DOHH2 (cell line): ENCODE measurements around the gene FNDC5.

Source experiments
- H3F3A ChIP-seq: fragments of 200-600 bp; sonication (generic), shearing (Covaris generic); 2 replicates; pipeline ENCODE4 v1.6.0; 2016; ENCODE audit warnings: antibody characterized with exemption, mild to moderate bottlenecking; ENCODE audit not compliant: control insufficient read depth, insufficient read depth
- H3K27ac ChIP-seq: fragments of 200-600 bp; sonication (generic); 2 replicates; pipeline ENCODE4 v1.5.1; 2014; ENCODE audit warnings: low read depth, mild to moderate bottlenecking, low read length, moderate library complexity
- H3K27me3 ChIP-seq: fragments of 200-600 bp; sonication (generic); 2 replicates; pipeline ENCODE4 v1.6.1; 2014; ENCODE audit warnings: mild to moderate bottlenecking, low read length, mixed read lengths; ENCODE audit not compliant: control insufficient read depth
- H3K36me3 ChIP-seq: fragments of 200-600 bp; sonication (generic); 2 replicates; pipeline ENCODE4 v1.6.1; 2014; ENCODE audit warnings: mild to moderate bottlenecking, low read length, moderate library complexity, mixed read lengths; ENCODE audit not compliant: control insufficient read depth
- H3K4me1 ChIP-seq: fragments of 200-600 bp; sonication (generic); 2 replicates; pipeline ENCODE4 v1.6.1; 2014; ENCODE audit warnings: mild to moderate bottlenecking, low read length, mixed read lengths; ENCODE audit not compliant: control insufficient read depth
- H3K4me2 ChIP-seq: fragments of 200-600 bp; sonication (generic); 2 replicates; pipeline ENCODE4 v1.6.0; 2014; ENCODE audit warnings: mild to moderate bottlenecking, low read length, moderate library complexity
- H3K4me3 ChIP-seq: fragments of 200-600 bp; sonication (generic); 2 replicates; pipeline ENCODE4 v1.5.1; 2014; ENCODE audit warnings: mild to moderate bottlenecking, low read length, mixed read lengths
- H3K79me2 ChIP-seq: fragments of 200-600 bp; sonication (generic); 2 replicates; pipeline ENCODE4 v1.6.1; 2014; ENCODE audit warnings: mild to moderate bottlenecking, low read length, mixed read lengths; ENCODE audit not compliant: control insufficient read depth
- H3K9me2 ChIP-seq: fragments of 200-600 bp; sonication (generic); replicated peaks from 2 replicates; pipeline ENCODE4 v1.6.1; 2014; ENCODE audit warnings: mild to moderate bottlenecking, low read length, mixed read lengths; ENCODE audit not compliant: control insufficient read depth
- H3K9me3 ChIP-seq: fragments of 200-600 bp; sonication (generic); 2 replicates; pipeline ENCODE4 v1.6.1; 2014; ENCODE audit warnings: antibody characterized with exemption, low read length, mixed read lengths; ENCODE audit not compliant: control insufficient read depth, insufficient read depth
- H4K20me1 ChIP-seq: fragments of 200-600 bp; sonication (generic); 2 replicates; pipeline ENCODE4 v1.6.0; 2014; ENCODE audit warnings: low read depth, mild to moderate bottlenecking, antibody characterized with exemption, low read length, moderate library complexity; ENCODE audit not compliant: control insufficient read depth, insufficient read depth
- CTCF ChIP-seq: fragments of 200-600 bp; sonication (generic); IDR thresholded peaks from one replicate; pipeline ENCODE4 v1.5.1; 2014; ENCODE audit warnings: antibody characterized with exemption, mild to moderate bottlenecking, low read depth, low read length; ENCODE audit not compliant: poor library complexity, severe bottlenecking
- EZH2phosphoT487 ChIP-seq: fragments of 200-600 bp; sonication (generic); IDR thresholded peaks from 2 replicates; pipeline ENCODE4 v1.6.1; 2017; ENCODE audit warnings: borderline replicate concordance, mild to moderate bottlenecking, antibody characterized with exemption, low read length, moderate library complexity, mixed read lengths

Gene FNDC5

GRCh38 chr1:32898056-32898455, 27.3 kb upstream of the FNDC5 start:
- no peak overlapping the region for H3K27ac ChIP-seq
- no peak for TF ChIP-seq EZH2phosphoT487
- no peak for TF ChIP-seq CTCF

DNA sequence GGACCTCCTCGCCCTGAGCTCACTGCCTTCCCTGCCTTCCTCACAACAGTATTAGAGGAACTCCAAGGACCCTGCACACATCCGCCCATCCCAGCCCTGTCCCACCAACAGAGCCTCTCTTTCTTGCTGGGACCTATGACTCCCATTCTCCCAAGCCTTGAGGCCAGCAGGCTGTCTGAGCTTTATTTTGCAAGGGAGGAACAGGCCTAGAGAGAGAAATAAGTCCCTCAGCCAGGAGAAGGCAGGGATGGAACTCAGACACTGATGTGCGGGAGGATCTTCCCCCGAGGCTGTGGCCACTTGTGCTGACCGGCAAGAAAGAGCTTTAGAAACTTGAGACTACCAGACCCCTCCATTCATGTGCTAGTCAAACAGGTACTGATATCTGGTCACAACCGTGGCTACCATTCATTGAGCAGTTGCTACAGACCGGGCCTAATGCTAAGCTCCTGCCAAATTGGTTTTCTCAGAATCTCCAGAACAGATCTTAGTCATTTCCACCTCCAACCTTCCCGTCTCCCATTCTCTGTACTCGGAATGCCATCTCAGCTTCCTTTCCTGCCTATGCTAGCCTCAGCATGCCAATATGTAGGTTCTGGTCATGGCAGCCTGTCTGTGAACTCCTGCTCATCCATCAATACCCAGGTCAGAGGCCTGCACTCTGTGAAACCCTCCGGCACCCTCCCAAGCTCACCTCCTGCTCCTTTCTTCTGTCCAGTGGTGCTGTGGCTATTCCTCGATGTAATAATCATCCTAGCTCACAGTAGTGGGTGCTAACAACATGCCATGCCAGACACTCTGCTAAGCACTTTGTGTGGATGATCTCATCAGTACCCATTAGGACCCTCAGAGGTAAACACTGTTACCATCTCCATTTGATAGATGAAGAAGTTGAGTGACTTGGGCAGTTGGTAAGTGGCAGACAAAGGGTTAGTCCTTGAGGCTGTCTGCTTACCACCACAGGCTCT, 26.7 kb upstream of the FNDC5 start:
- Histone ChIP-seq H3K9me3 (no peaks in the 10 kb centered on the region), H3K9me2 (no peaks in the 10 kb centered on the region), H3F3A (no peaks in the 10 kb centered on the region), H3K4me1 (peaks cover 8% of the 10 kb centered on the region), H4K20me1 (no peaks in the 10 kb centered on the region), H3K4me2 (no peak overlapping the region), H3K4me3 (no peak overlapping the region), H3K27me3 (peaks cover 46% of the 10 kb centered on the region), H3K36me3 (no peaks in the 10 kb centered on the region), H3K79me2 (no peaks in the 10 kb centered on the region), H3K27ac (no peak overlapping the region)
- TF ChIP-seq CTCF (no peak), EZH2phosphoT487 (no peak)

More at GRCh38 chr1:32898056-32898455, 27.3 kb upstream of the FNDC5 start:
- Histone ChIP-seq H3F3A (no peaks in the 10 kb centered on the region), H3K4me2 (no peak overlapping the region), H3K27me3 (peaks cover 50% of the 10 kb centered on the region), H3K79me2 (no peaks in the 10 kb centered on the region), H4K20me1 (no peaks in the 10 kb centered on the region), H3K9me2 (no peaks in the 10 kb centered on the region), H3K36me3 (no peaks in the 10 kb centered on the region), H3K4me3 (no peak overlapping the region), H3K4me1 (peaks cover 8% of the 10 kb centered on the region), H3K9me3 (no peaks in the 10 kb centered on the region)

GRCh38 chr1:32896451-32896850, 25.7 kb upstream of the FNDC5 start:
- Histone ChIP-seq H3K9me2 (no peaks in the 10 kb centered on the region), H3F3A (no peaks in the 10 kb centered on the region), H3K36me3 (no peaks in the 10 kb centered on the region), H3K4me3 (no peak overlapping the region), H3K27ac (no peak overlapping the region), H3K27me3 (peaks cover 42% of the 10 kb centered on the region), H3K9me3 (no peaks in the 10 kb centered on the region), H4K20me1 (no peaks in the 10 kb centered on the region), H3K79me2 (no peaks in the 10 kb centered on the region), H3K4me1 (peaks cover 5% of the 10 kb centered on the region), H3K4me2 (no peak overlapping the region)
- TF ChIP-seq EZH2phosphoT487 (no peak), CTCF (no peak)
